Endometrium (tissue), 2 donors: ENCODE measurements around the gene GPR68.
"Not testable (repeated sequence)": the region's sequence is repeated elsewhere in the genome, so short reads cannot be mapped to it uniquely, and the experiment has no call there.

ENCODE experiments used
- FAIRE-seq: peaks from 2 replicates; lab custom pipeline; 2012; peaks lifted over from hg19 to GRCh38; lab: Jason Lieb, UNC
- donor health status: control.
- donor health status: control.

GPR68 gene

DNA sequence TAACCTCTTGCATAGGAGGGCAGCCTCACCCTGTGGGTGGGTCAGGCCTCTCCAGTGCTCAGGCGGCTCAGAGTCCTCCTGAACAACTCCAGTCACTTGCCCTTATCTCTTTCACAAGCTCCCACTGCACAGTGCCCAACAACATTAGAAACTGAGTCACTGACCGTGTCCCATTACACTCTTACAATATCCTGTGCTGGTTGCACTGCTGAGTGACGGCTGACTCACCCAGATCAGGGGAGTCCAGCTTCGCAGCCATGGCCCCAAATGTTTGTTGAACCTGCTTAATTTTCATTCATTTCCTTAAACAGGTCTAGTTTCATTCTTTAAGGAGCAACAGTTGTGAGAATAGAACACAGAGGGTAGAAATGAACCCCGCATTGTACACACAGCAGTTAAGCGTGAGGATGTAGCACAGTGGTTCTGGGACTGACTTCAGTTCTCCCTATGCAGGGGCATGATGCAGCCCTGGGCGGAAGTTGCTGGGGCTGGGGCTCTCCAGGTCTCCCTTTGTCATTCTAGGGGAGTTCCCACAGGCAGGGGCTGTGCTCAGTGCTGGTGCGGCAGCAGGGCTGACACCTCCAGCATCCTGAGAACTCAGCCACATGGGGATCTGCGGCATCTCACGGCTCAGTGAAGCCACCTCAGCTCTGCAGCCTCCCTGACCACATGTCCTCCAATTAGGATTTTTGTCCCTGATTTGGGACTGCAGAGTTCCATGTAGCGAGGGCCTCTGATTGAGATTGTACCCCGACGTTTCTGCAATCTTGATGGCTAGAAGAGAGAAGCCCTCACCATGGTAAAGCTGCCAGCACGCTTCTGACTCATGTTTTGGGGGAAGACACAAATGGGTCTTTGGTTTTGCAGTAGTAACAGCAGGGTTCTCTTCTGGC is 16.1 kb downstream of the GPR68 start:
- FAIRE-seq = no peak

- no peak for FAIRE-seq
Observed at GRCh38 chr14:91227183-91227628, 17.3 kb downstream of the GPR68 start.

GRCh38 chr14:91226360-91226759 is 18.1 kb downstream of the GPR68 start:
- FAIRE-seq = not testable (repeated sequence)

- no peak for FAIRE-seq
Observed at GRCh38 chr14:91225025-91225424, 19.5 kb downstream of the GPR68 start.

GRCh38 chr14:91223028-91223783 is 21.3 kb downstream of the GPR68 start:
- no peak for FAIRE-seq

DNA sequence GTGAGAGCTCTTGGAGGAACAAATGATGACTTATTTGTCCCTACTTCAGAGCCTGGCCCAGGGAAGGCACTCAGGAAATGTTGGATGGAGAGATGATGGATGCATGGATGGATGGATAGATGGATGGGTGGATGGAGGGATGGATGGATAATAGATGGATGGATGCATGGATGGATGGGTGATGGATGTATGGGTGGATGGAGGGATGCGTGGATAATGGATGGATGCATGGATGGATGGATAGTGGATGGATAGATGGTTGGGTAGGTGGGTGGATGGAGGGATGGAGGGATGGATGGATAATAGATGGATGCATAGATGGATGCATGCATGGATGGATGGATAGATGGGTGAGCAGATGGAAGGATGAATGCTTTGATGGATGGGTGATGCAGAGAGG is 23.2 kb downstream of the GPR68 start:
- no peak for FAIRE-seq

GRCh38 chr14:91220581-91221000 is 23.9 kb downstream of the GPR68 start:
- no peak for FAIRE-seq

DNA sequence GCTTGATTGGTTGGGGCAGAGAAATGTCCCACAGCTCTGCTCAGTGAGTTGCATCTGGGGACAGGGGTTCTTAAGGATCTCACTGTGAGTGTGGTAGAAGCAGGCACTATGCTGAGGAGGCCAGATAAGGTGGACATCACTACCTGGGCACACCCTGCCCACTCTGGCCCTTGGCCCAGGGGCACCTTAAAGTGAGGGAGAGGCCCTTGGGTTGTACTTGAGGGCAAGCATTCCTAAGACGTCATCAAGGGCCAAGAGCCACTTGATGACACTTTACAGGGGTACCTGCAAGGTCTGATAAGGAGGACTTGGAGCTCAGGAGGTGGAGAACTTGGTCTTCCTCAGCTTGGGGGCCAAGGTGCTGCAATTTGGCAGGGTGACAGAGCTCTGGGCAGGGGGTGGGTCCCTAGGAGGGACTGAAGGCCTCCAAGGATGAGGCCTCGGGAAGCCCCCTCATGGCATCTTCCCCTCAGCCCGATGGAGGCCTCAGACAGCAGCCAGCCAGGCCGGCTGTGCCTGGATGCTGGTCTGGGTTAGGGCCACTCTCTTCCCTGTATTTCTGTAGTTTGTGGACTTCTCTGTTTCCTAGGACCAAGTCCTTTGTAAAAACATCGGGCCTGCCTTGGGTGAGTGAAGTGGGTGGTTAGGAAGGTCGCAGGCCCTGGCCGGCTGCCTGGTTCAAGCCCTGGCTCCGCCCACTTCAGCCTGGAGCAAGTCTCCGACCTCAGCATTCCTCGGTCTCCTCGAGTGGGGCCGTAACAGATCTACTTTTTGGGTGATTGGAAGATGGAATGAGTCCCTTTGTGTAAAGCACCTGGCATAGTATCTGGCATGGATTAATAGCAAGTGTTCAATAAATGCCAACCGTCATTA is 24.8 kb downstream of the GPR68 start:
- FAIRE-seq = no peak

- FAIRE-seq = no peak
Observed at GRCh38 chr14:91218014-91218413, 26.5 kb downstream of the GPR68 start.

GRCh38 chr14:91216731-91217226 is 27.7 kb downstream of the GPR68 start:
- no peak for FAIRE-seq

GRCh38 chr14:91215381-91215780 is 29.1 kb downstream of the GPR68 start:
- no peak for FAIRE-seq

DNA sequence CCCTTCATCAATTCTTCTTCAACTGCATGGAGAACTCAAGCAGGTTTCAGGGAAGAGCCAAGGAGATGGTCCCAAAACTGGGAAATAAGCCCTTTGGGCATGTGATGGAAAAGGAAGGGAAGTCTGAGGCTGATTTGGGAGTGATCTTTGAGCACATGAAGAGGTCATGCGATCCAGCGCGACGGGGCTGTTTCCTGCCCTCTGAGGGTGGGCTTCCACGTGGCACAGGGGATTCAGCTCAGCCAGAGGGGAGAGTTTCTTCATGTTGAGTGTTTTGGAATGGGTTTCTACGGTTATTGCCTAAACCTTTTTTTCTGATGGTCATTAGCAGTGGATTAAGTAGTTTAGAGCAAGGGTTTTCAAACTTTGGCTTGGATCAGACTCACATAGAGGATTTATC is 30.2 kb downstream of the GPR68 start:
- FAIRE-seq = no peak

DNA sequence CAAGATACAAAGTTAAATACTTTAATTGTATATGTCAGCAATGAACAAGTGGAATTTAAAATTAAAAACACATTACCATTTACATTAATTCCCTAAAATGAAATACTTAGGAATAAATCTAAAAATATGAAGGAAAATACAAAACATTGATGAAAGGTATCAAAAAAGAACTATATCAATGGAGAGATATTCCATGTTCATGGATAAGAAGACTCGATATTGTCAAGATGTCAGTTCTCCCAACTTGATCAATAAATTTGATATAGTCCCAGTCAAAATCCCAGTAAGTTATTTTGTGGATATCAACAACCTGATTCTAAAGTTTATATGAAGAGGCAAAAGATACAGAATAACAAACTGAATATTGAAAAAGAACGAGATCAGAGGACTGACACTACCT is 33.5 kb downstream of the GPR68 start:
- no peak for FAIRE-seq

- no peak for FAIRE-seq
Observed at GRCh38 chr14:91207008-91207407, 37.5 kb downstream of the GPR68 start.

- FAIRE-seq = no peak
Observed at GRCh38 chr14:91205459-91205858, 39.0 kb downstream of the GPR68 start.

DNA sequence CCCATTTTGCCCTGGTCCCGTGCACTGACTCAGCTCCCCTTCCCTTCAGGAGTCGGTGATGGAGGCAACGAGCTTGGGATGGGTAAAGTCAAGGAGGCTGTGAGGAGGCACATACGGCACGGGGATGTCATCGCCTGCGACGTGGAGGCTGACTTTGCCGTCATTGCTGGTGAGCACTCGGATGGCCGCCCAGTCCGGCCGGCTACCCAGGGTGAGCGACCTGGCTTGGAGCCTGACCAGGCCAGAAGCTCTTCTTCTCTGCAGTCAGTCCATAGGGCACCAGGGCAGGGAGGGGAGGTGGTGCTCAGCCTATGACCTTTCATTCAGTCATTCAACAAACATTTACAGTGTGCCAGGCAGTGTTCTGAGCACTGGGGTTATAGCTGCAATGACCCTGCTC is 39.8 kb downstream of the GPR68 start:
- FAIRE-seq = no peak

GRCh38 chr14:91202234-91202974 is 42.1 kb downstream of the GPR68 start:
- FAIRE-seq = no peak

DNA sequence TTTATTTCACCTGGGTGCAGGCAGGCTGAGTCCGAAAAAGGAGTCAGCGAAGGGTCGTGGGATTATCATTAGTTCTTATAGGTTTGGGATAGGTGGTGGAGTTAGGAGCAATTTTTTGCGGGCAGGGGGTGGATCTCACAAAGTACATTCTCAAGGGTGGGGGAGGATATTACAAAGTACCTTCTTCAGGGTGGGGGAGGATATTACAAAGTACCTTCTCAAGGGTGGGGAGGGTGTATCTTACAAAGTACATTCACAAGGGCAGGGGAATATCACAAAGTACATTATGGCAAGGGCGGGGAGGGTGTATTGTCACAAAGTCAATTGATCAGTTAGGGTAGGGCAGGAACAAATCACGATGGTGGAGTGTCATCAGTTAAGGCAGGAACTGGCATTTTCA is 43.7 kb downstream of the GPR68 start:
- not testable (repeated sequence) for FAIRE-seq

- FAIRE-seq = no peak
Observed at GRCh38 chr14:91197631-91198030, 46.9 kb downstream of the GPR68 start.

DNA sequence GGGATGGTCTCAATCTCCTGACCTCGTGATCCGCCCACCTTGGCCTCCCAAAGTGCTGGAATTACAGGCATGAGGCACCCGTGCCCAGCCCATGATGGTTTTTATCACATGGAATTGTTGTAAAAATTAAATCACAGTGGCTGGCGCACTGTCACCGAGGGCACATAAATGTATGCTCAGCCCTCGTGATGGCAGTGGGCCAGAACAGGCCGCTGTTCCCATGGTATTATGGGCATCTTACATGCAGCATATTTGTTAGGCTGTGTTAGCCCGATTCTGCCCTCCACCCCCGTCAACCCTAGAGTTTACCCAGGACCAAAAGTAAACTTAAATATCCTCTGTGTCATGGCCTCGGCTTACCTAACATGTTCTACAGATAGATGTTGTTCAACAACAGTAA is 48.6 kb downstream of the GPR68 start:
- FAIRE-seq = no peak

DNA sequence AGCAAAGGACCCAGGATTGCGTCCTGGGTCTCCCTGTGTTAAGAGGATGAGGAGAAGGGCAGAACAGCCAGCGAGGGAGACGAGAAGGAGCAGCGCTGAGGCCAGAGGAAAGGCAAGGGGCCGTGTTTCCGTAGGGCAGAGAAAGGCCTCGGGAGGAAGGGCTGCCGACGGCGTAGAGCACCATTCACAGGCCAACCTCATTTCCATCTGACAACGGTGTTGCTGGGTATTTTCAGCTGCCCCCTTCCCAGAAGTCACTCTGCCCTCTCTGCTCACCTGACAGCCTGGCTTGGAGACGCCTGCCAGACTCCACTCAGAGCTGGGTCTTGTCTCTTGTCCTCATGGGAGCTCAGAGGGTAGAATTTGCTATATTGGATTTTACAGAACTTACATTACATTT is 51.4 kb downstream of the GPR68 start:
- FAIRE-seq = no peak
